Inferior parietal cortex (tissue), 1 donor: ENCODE measurements around the gene KL.

Source experiments
- DNase-seq: peaks from one replicate; pipeline ENCODE4 v3.0.0-alpha.2; 2016; ENCODE audit errors: extremely low spot score

The KL gene

GRCh38 chr13:33081666-33082065, 65.4 kb downstream of the KL start:
- DNase-seq = no peak

GRCh38 chr13:33083054-33083453, 66.8 kb downstream of the KL start:
- DNase-seq = no peak

GRCh38 chr13:33087091-33087490, 70.9 kb downstream of the KL start:
- DNase-seq = no peak

- DNase-seq = no peak
Observed at GRCh38 chr13:33087790-33088189, 71.6 kb downstream of the KL start.

GRCh38 chr13:33089311-33089710, 73.1 kb downstream of the KL start:
- DNase-seq = no peak

- no peak for DNase-seq
Observed at GRCh38 chr13:33090755-33091414, 74.7 kb downstream of the KL start.

- no peak for DNase-seq
Observed at GRCh38 chr13:33091415-33091774, 75.2 kb downstream of the KL start.

GRCh38 chr13:33092073-33092987, 76.1 kb downstream of the KL start:
- DNase-seq = no peak

- no peak for DNase-seq
Observed at GRCh38 chr13:33096886-33097605, 80.8 kb downstream of the KL start.

- no peak for DNase-seq
Observed at GRCh38 chr13:33099860-33100259, 83.6 kb downstream of the KL start.

- DNase-seq = no peak
Observed at GRCh38 chr13:33100886-33101285, 84.7 kb downstream of the KL start.

- no peak for DNase-seq
Observed at GRCh38 chr13:33101835-33102234, 85.6 kb downstream of the KL start.

- DNase-seq = no peak
Observed at GRCh38 chr13:33103457-33103856, 87.2 kb downstream of the KL start.

GRCh38 chr13:33105387-33106005, 89.3 kb downstream of the KL start:
- DNase-seq = no peak

- DNase-seq = no peak
Observed at GRCh38 chr13:33106656-33107360, 90.6 kb downstream of the KL start.

GRCh38 chr13:33107361-33107760, 91.1 kb downstream of the KL start:
- no peak for DNase-seq

GRCh38 chr13:33108620-33109019, 92.4 kb downstream of the KL start:
- DNase-seq = no peak

GRCh38 chr13:33109271-33109697, 93.1 kb downstream of the KL start:
- DNase-seq = no peak

- no peak for DNase-seq
Observed at GRCh38 chr13:33109801-33110200, 93.6 kb downstream of the KL start.

- no peak for DNase-seq
Observed at GRCh38 chr13:33110386-33110712, 94.1 kb downstream of the KL start.

- no peak for DNase-seq
Observed at GRCh38 chr13:33110713-33111413, 94.6 kb downstream of the KL start.
